ENCODE measurements around the gene PAMR1. TPM values are rescaled to one million over a fixed set of nuclear protein-coding genes. Genes with fewer than 3 reads are reported as not detected.

Gene PAMR1
- total and polyA plus RNA-seq, 5 experiments from 2014 or later: not detected

GRCh38 chr11:35484435-35484834 lies 41.0 kb downstream of the PAMR1 start:
- POLR2A ChIA-PET: no interaction called here

GRCh38 chr11:35483131-35483820 lies 42.1 kb downstream of the PAMR1 start:
- H3K9me3 Mint-ChIP-seq: peaks cover 2 to 35% (median 16%) of the 10 kb centered on the region in 9 donors
- POLR2A ChIA-PET: no interaction called here
- no peak for DNase-seq
- H3K27ac Mint-ChIP-seq: no peak overlapping the region
- H3K36me3 Mint-ChIP-seq: peaks cover 0 to 16% (median 5%) of the 10 kb centered on the region in 3 donors
- H3K27me3 Mint-ChIP-seq: peaks cover 36 to 56% (median 47%) of the 10 kb centered on the region in 5 donors
- peaks cover 0 to 6% (median 2%) of the 10 kb centered on the region in 4 donors for H3K4me1 Mint-ChIP-seq
- ATAC-seq: no peak
- no peak overlapping the region for H3K4me3 Mint-ChIP-seq

More at GRCh38 chr11:35484435-35484834, 41.0 kb downstream of the PAMR1 start:
- H3K9me3 Mint-ChIP-seq: peaks cover 2 to 35% (median 15%) of the 10 kb centered on the region in 9 donors
- no peak overlapping the region for H3K27ac Mint-ChIP-seq
- DNase-seq (no peak), ATAC-seq (no peak)
- H3K27me3 Mint-ChIP-seq: peaks cover 33 to 49% (median 44%) of the 10 kb centered on the region in 5 donors
- no peak overlapping the region for H3K4me3 Mint-ChIP-seq
- no peaks in the 10 kb centered on the region for H3K4me1 Mint-ChIP-seq
- H3K36me3 Mint-ChIP-seq: peaks cover 0 to 16% (median 5%) of the 10 kb centered on the region in 3 donors

DNA sequence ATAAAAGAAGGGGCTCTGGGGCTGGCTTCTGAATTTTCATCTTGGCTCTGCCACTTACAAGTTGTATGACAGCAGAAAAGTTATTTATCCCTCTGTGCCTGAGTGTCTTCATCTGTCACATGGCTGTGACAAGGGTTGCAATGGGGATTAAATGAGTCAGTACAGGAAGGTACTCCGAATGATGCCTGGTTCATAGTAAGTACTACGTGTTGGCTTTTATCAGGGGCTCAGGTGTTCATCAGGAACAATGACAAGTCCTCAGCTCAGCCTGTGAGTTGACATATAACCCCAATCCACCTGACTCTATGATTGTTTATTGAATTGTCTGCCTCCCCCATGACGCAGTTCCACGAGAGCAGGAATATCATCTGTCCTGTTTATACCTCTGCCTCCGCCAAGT lies 45.7 kb downstream of the PAMR1 start:
- peaks cover 0 to 16% (median 5%) of the 10 kb centered on the region in 3 donors for H3K36me3 Mint-ChIP-seq
- peaks cover 28 to 70% (median 44%) of the 10 kb centered on the region in 5 donors for H3K27me3 Mint-ChIP-seq
- H3K9me3 Mint-ChIP-seq: peaks cover 4 to 35% (median 16%) of the 10 kb centered on the region in 9 donors
- POLR2A ChIA-PET: no interaction called here
- no peak overlapping the region for H3K4me3 Mint-ChIP-seq
- H3K27ac Mint-ChIP-seq: no peak overlapping the region
- peaks cover 0 to 11% (median 2%) of the 10 kb centered on the region in 4 donors for H3K4me1 Mint-ChIP-seq
- ATAC-seq (no peak), DNase-seq (no peak)

GRCh38 chr11:35478471-35479091 lies 46.8 kb downstream of the PAMR1 start:
- Mint-ChIP-seq H3K27ac (no peak overlapping the region), H3K4me1 (peaks cover 0 to 11% (median 2%) of the 10 kb centered on the region in 4 donors), H3K9me3 (peaks cover 2 to 31% (median 16%) of the 10 kb centered on the region in 9 donors), H3K36me3 (peaks cover 0 to 16% (median 5%) of the 10 kb centered on the region in 3 donors), H3K27me3 (peaks cover 22 to 59% (median 35%) of the 10 kb centered on the region in 5 donors), H3K4me3 (no peak overlapping the region)
- DNase-seq: no peak
- ATAC-seq: no peak
- POLR2A ChIA-PET: no interaction called here

GRCh38 chr11:35477901-35478300 lies 47.5 kb downstream of the PAMR1 start:
- peaks cover 17 to 52% (median 30%) of the 10 kb centered on the region in 5 donors for H3K27me3 Mint-ChIP-seq
- H3K36me3 Mint-ChIP-seq: peaks cover 0 to 9% (median 5%) of the 10 kb centered on the region in 3 donors
- DNase-seq (no peak), ATAC-seq (no peak)
- H3K27ac Mint-ChIP-seq: no peak overlapping the region
- peaks cover 0 to 11% (median 2%) of the 10 kb centered on the region in 4 donors for H3K4me1 Mint-ChIP-seq
- H3K9me3 Mint-ChIP-seq: peaks cover 2 to 25% (median 11%) of the 10 kb centered on the region in 9 donors
- POLR2A ChIA-PET: no interaction called here
- no peak overlapping the region for H3K4me3 Mint-ChIP-seq

- ATAC-seq (no peak), DNase-seq (no peak)
- H3K4me3 Mint-ChIP-seq: no peak overlapping the region
- no peaks in the 10 kb centered on the region for H3K36me3 Mint-ChIP-seq
- POLR2A ChIA-PET: no interaction called here
- H3K27ac Mint-ChIP-seq: no peak overlapping the region
- peaks cover 6 to 45% (median 32%) of the 10 kb centered on the region in 5 donors for H3K27me3 Mint-ChIP-seq
- H3K9me3 Mint-ChIP-seq: peaks cover 0 to 7% (median 0%) of the 10 kb centered on the region in 9 donors
- H3K4me1 Mint-ChIP-seq: peaks cover 0 to 11% (median 4%) of the 10 kb centered on the region in 4 donors
Measured at GRCh38 chr11:35474688-35475087, 50.7 kb downstream of the PAMR1 start.

DNA sequence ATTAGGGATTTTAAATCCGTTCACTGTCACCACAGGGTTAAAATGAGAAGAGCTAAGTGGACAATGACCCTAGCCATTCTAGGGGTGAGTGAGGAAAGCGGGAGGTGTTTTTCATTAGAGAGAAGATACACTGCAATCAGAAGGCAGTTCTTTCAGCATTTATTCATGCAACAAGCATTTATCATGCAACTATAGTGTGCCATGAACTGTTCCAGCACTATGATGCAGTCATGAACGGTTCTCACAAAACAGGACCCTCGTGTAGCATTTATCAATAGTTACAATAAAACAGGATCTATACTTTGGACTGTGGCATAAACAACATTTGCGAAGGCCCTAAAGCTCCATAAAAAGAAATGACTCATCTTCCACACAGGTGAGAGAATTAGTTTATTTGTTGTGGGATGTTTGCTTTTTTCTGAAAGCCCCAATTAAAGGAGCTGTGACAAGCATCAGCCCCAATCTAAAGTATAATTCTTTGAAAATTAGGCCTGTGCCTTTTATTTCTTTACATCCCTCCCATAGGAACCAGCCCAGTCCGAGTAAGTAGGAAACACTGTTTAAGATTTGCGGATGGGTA lies 51.5 kb downstream of the PAMR1 start:
- no peaks in the 10 kb centered on the region for H3K36me3 Mint-ChIP-seq

GRCh38 chr11:35470616-35471015 lies 54.8 kb downstream of the PAMR1 start:
- Mint-ChIP-seq H3K4me3 (no peak overlapping the region), H3K9me3 (peaks cover 0 to 2% (median 0%) of the 10 kb centered on the region in 9 donors), H3K27ac (no peak overlapping the region), H3K27me3 (peaks cover 9 to 26% (median 20%) of the 10 kb centered on the region in 5 donors), H3K4me1 (peaks cover 0 to 3% (median 0%) of the 10 kb centered on the region in 4 donors), H3K36me3 (no peaks in the 10 kb centered on the region)
- POLR2A ChIA-PET: no interaction called here
- DNase-seq (no peak), ATAC-seq (no peak)

More for the DNA sequence above, 51.5 kb downstream of the PAMR1 start:
- H3K9me3 Mint-ChIP-seq: peaks cover 0 to 7% (median 0%) of the 10 kb centered on the region in 9 donors
- H3K27ac Mint-ChIP-seq: no peak overlapping the region
- H3K4me3 Mint-ChIP-seq: no peak overlapping the region
- POLR2A ChIA-PET: no interaction called here
- DNase-seq (no peak), ATAC-seq (no peak)
- peaks cover 0 to 10% (median 4%) of the 10 kb centered on the region in 4 donors for H3K4me1 Mint-ChIP-seq
- peaks cover 4 to 37% (median 32%) of the 10 kb centered on the region in 5 donors for H3K27me3 Mint-ChIP-seq

DNA sequence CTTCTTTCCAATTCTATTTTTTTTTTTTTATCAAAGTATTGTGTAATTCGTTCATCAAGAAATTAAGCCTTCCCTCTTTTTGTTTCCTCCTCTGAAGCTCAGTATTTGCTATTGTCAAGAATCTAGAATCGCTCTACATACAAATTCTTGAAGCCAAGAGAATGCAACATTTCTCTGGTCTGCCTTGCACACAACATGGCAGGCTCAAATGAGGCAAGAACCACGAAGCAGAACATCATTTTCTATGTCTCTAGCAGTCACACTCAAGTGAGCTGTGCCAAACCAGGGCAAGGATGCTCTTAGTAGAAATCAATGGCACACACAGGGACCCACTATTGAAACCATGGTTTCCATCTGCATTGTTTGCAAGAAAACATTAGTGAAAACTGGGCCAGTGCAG lies 59.4 kb downstream of the PAMR1 start:
- no peak for ATAC-seq
- Mint-ChIP-seq H3K4me3 (no peak overlapping the region), H3K27me3 (peaks cover 14 to 53% (median 22%) of the 10 kb centered on the region in 5 donors), H3K27ac (no peak overlapping the region), H3K36me3 (no peaks in the 10 kb centered on the region), H3K9me3 (peaks cover 0 to 2% (median 0%) of the 10 kb centered on the region in 9 donors), H3K4me1 (no peaks in the 10 kb centered on the region)
- DNase-seq: no peak
- POLR2A ChIA-PET: no interaction called here

GRCh38 chr11:35464308-35464707 lies 61.1 kb downstream of the PAMR1 start:
- no peak overlapping the region for H3K27ac Mint-ChIP-seq
- no peaks in the 10 kb centered on the region for H3K4me1 Mint-ChIP-seq
- no peak for ATAC-seq
- DNase-seq: no peak
- H3K27me3 Mint-ChIP-seq: peaks cover 11 to 48% (median 17%) of the 10 kb centered on the region in 5 donors
- H3K9me3 Mint-ChIP-seq: peaks cover 0 to 2% (median 0%) of the 10 kb centered on the region in 9 donors
- H3K36me3 Mint-ChIP-seq: no peaks in the 10 kb centered on the region
- POLR2A ChIA-PET: no interaction called here
- no peak overlapping the region for H3K4me3 Mint-ChIP-seq

DNA sequence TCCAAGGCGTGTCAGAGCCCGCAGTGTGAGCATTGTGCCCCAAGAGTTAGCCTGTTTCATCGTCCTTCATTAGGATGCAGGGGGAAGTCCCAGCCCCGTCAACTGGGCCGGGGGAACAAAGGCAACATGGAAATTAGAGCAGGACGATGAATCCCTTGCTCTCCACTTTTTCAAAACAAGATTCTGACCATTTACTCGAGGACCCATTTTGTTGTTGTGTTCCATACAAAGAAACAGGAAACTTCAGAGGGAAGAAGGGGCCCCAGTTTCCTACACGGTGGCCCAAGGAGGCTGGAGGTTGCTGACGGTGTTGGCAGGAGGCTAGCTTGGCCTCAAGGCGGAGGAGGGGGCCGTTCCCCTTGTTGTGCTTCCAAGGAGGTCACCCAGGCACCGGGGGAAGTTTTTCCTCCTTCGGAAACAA lies 62.1 kb downstream of the PAMR1 start:
- H3K9me3 Mint-ChIP-seq: peaks cover 0 to 2% (median 0%) of the 10 kb centered on the region in 9 donors
- ATAC-seq: no peak
- no peak overlapping the region for H3K27ac Mint-ChIP-seq
- H3K4me3 Mint-ChIP-seq: no peak overlapping the region
- H3K4me1 Mint-ChIP-seq: no peaks in the 10 kb centered on the region
- no peaks in the 10 kb centered on the region for H3K36me3 Mint-ChIP-seq
- H3K27me3 Mint-ChIP-seq: peaks cover 6 to 57% (median 21%) of the 10 kb centered on the region in 5 donors
- POLR2A ChIA-PET: no interaction called here
- DNase-seq: no peak

GRCh38 chr11:35461917-35462538 lies 63.4 kb downstream of the PAMR1 start:
- H3K4me1 Mint-ChIP-seq: no peaks in the 10 kb centered on the region
- H3K27ac Mint-ChIP-seq: no peak overlapping the region
- peaks cover 0 to 2% (median 0%) of the 10 kb centered on the region in 9 donors for H3K9me3 Mint-ChIP-seq
- H3K4me3 Mint-ChIP-seq: no peak overlapping the region
- H3K36me3 Mint-ChIP-seq: no peaks in the 10 kb centered on the region
- peaks cover 6 to 59% (median 19%) of the 10 kb centered on the region in 5 donors for H3K27me3 Mint-ChIP-seq
- POLR2A ChIA-PET: no interaction called here
- DNase-seq: no peak
- no peak for ATAC-seq
